Measurements from ENCODE around the gene ATP13A1.

DNA sequence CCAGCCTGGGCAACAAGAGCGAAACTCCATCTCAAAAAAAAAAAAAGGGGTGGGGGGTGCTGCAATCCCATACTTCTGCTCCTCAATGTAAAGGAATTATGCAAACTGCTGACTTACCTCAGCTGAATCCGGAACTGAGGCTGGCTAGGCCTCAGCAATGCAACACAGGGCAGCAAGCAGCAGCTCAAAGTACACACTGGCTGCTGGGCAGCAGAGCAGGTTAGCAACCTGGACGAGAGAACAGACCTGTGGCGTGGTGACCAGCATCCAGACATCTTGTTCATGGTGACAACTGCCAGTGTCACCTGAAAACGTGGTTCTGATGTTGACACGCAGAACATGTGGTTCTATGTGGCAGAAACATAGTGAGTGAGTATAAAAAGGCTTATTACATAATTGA lies 41.4 kb upstream of the ATP13A1 start:
- TF ChIP-seq CTCF (conservative IDR thresholded peaks at IDR 0.05) (no peak), EZH2 (IDR thresholded peaks at IDR 0.05; ENCODE audit: low read depth) (no peak)
